ENCODE data around the gene ATG10. TPM values are rescaled to one million over a fixed set of nuclear protein-coding genes. Genes with fewer than 3 reads are reported as not detected.

The ATG10 gene
- total and polyA plus RNA-seq, 2 experiments from 2014 or later, result 12.5 to 17.7 TPM

DNA sequence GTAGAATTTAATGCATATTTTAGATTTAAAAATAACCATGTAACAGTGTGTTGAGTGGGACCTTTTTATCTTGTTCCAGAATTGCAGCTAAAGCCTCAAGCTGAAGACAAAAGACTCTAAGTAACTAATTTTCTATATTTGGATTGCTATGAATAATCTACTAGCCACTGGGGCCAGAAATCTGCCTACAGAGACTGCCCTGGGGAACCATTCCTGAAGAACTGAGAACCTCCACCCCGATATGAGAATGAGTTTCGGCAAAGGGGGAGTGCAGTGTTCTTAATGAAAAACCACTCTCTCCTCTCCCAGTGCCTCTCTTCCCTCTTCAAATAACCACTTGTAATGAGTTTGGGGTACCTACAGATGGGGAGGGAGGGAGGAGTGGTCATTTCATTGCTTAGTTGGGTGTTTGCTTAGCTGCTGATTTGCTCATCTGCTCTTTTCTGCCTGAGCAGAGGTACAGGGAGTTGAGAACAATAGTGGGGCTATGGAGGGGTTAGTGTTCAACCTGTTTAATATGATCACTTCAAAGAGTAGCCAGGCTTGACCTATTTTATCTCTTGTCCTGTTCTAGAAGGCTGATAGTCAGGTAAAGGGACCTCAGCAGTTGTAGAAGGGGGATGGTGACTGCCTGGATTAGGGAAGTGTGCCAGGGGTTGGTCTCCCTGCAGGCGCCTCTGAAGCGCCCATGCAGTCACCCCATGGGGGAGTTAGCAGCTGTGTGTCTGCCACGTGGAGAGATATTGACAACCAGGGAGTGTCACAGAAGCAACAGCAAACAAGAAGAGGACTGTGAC is 47.7 kb downstream of the ATG10 start:
- TF ChIP-seq CTCF (conservative IDR thresholded peaks at IDR 0.05; ENCODE audit: low read depth in 2 of 2) (no peak), POLR2AphosphoS5 (IDR thresholded peaks at IDR 0.05; ENCODE audit: low read depth) (no peak), EZH2 (IDR thresholded peaks at IDR 0.05; ENCODE audit: low read depth, unreplicated experiment) (no peak), ZNF331 (CRISPR knock-in tag; IDR thresholded peaks at IDR 0.05; ENCODE audit: low read depth) (no peak), STAT1 (IDR thresholded peaks at IDR 0.05; ENCODE audit: unreplicated experiment) (no peak), ETS1 (IDR thresholded peaks at IDR 0.05) (no peak), CREB1 (CRISPR knock-in tag; IDR thresholded peaks at IDR 0.05; ENCODE audit: low read depth) (no peak), JUNB (IDR thresholded peaks at IDR 0.05; ENCODE audit: unreplicated experiment) (no peak), NANOG (IDR thresholded peaks at IDR 0.05; ENCODE audit: borderline replicate concordance) (no peak), ZNF114 (CRISPR knock-in tag; IDR thresholded peaks at IDR 0.05) (no peak), EZH2phosphoT487 (IDR thresholded peaks at IDR 0.05; ENCODE audit: unreplicated experiment) (no peak)
- TF ChIP-seq, protein P1, sequence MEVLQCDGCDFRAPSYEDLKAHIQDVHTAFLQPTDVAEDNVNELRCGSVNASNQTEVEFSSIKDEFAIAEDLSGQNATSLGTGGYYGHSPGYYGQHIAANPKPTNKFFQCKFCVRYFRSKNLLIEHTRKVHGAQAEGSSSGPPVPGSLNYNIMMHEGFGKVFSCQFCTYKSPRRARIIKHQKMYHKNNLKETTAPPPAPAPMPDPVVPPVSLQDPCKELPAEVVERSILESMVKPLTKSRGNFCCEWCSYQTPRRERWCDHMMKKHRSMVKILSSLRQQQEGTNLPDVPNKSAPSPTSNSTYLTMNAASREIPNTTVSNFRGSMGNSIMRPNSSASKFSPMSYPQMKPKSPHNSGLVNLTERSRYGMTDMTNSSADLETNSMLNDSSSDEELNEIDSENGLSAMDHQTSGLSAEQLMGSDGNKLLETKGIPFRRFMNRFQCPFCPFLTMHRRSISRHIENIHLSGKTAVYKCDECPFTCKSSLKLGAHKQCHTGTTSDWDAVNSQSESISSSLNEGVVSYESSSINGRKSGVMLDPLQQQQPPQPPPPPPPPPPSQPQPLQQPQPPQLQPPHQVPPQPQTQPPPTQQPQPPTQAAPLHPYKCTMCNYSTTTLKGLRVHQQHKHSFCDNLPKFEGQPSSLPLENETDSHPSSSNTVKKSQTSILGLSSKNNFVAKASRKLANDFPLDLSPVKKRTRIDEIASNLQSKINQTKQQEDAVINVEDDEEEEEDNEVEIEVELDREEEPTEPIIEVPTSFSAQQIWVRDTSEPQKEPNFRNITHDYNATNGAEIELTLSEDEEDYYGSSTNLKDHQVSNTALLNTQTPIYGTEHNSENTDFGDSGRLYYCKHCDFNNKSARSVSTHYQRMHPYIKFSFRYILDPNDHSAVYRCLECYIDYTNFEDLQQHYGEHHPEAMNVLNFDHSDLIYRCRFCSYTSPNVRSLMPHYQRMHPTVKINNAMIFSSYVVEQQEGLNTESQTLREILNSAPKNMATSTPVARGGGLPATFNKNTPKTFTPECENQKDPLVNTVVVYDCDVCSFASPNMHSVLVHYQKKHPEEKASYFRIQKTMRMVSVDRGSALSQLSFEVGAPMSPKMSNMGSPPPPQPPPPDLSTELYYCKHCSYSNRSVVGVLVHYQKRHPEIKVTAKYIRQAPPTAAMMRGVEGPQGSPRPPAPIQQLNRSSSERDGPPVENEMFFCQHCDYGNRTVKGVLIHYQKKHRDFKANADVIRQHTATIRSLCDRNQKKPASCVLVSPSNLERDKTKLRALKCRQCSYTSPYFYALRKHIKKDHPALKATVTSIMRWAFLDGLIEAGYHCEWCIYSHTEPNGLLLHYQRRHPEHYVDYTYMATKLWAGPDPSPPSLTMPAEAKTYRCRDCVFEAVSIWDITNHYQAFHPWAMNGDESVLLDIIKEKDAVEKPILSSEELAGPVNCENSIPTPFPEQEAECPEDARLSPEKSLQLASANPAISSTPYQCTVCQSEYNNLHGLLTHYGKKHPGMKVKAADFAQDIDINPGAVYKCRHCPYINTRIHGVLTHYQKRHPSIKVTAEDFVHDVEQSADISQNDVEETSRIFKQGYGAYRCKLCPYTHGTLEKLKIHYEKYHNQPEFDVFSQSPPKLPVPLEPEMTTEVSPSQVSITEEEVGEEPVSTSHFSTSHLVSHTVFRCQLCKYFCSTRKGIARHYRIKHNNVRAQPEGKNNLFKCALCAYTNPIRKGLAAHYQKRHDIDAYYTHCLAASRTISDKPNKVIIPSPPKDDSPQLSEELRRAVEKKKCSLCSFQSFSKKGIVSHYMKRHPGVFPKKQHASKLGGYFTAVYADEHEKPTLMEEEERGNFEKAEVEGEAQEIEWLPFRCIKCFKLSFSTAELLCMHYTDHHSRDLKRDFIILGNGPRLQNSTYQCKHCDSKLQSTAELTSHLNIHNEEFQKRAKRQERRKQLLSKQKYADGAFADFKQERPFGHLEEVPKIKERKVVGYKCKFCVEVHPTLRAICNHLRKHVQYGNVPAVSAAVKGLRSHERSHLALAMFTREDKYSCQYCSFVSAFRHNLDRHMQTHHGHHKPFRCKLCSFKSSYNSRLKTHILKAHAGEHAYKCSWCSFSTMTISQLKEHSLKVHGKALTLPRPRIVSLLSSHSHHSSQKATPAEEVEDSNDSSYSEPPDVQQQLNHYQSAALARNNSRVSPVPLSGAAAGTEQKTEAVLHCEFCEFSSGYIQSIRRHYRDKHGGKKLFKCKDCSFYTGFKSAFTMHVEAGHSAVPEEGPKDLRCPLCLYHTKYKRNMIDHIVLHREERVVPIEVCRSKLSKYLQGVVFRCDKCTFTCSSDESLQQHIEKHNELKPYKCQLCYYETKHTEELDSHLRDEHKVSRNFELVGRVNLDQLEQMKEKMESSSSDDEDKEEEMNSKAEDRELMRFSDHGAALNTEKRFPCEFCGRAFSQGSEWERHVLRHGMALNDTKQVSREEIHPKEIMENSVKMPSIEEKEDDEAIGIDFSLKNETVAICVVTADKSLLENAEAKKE (CRISPR knock-in tag; IDR thresholded peaks at IDR 0.05), result no peak
- TF ChIP-seq, protein P2, sequence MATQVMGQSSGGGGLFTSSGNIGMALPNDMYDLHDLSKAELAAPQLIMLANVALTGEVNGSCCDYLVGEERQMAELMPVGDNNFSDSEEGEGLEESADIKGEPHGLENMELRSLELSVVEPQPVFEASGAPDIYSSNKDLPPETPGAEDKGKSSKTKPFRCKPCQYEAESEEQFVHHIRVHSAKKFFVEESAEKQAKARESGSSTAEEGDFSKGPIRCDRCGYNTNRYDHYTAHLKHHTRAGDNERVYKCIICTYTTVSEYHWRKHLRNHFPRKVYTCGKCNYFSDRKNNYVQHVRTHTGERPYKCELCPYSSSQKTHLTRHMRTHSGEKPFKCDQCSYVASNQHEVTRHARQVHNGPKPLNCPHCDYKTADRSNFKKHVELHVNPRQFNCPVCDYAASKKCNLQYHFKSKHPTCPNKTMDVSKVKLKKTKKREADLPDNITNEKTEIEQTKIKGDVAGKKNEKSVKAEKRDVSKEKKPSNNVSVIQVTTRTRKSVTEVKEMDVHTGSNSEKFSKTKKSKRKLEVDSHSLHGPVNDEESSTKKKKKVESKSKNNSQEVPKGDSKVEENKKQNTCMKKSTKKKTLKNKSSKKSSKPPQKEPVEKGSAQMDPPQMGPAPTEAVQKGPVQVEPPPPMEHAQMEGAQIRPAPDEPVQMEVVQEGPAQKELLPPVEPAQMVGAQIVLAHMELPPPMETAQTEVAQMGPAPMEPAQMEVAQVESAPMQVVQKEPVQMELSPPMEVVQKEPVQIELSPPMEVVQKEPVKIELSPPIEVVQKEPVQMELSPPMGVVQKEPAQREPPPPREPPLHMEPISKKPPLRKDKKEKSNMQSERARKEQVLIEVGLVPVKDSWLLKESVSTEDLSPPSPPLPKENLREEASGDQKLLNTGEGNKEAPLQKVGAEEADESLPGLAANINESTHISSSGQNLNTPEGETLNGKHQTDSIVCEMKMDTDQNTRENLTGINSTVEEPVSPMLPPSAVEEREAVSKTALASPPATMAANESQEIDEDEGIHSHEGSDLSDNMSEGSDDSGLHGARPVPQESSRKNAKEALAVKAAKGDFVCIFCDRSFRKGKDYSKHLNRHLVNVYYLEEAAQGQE (IDR thresholded peaks at IDR 0.05; ENCODE audit: unreplicated experiment), result no peak
- Histone ChIP-seq H3K27me3 (ENCODE audit: insufficient read depth) (no peaks in the 10 kb centered on the region), H3K36me3 (ENCODE audit: insufficient read depth) (no peaks in the 10 kb centered on the region), H3K79me2 (replicated peaks; ENCODE audit: insufficient read depth) (no peaks in the 10 kb centered on the region), H3K4me3 (no peak overlapping the region), H4K20me1 (replicated peaks; ENCODE audit: insufficient read depth) (no peaks in the 10 kb centered on the region), H3K27ac (ENCODE audit: low read depth) (no peak overlapping the region), H3K4me2 (no peak overlapping the region), H3K9me2 (ENCODE audit: insufficient read depth) (0 out of 2 replicates have a peak, but pooled peaks cover 2% of the 10 kb centered on the region), H3K4me1 (ENCODE audit: insufficient read depth) (peaks cover 39% of the 10 kb centered on the region), H3F3A (replicated peaks; ENCODE audit: low read depth) (no peaks in the 10 kb centered on the region; the same call in 1 of the 2 replicates), H2AFZ (no peak overlapping the region)
- H3K36me3 Mint-ChIP-seq (ENCODE audit: low read depth), result peaks cover 19% of the 10 kb centered on the region
- peak; percentile 89 for ATAC-seq
- no peaks in the 10 kb centered on the region for H3K27me3 Mint-ChIP-seq (ENCODE audit: insufficient read depth, low read depth, poor library complexity)
- no peak for DNase-seq (ENCODE audit: low spot score)
- H3K9me3 Mint-ChIP-seq, result peaks cover 10% of the 10 kb centered on the region
- peaks cover 38% of the 10 kb centered on the region for H3K4me1 Mint-ChIP-seq
- no peak overlapping the region for H3K4me3 Mint-ChIP-seq
- H3K27ac Mint-ChIP-seq, result peak overlapping the region; percentile 42; the same call in 1 of the 2 replicates
